HG02938 (cell line): ENCODE results near the gene KIAA1328.
"Not testable (repeated sequence)": the region's sequence is repeated elsewhere in the genome, so short reads cannot be mapped to it uniquely, and the experiment has no call there.

Experiments
- ATAC-seq: cut with Tn5 transposase; IDR thresholded peaks from one replicate; pipeline ENCODE4 v1.9.1; 2021; ENCODE audit warnings: mild to moderate bottlenecking, moderate library complexity; ENCODE audit not compliant: unreplicated experiment

KIAA1328 gene

GRCh38 chr18:36828630-36829361 lies at the start of gene KIAA1328, which contains the start of gene TPGS2:
Gene KIAA1328 (plus strand): TSS chr18:36829127. CDS start chr18:36829139, 12 bp downstream.
Gene TPGS2 (minus strand): TSS chr18:36829002. CDS start chr18:36828767, 235 bp downstream.
- ATAC-seq: peak; percentile 88

GRCh38 chr18:36780748-36781147 lies 48.2 kb upstream of the KIAA1328 start:
- ATAC-seq: no peak

GRCh38 chr18:36782710-36783109 lies 46.2 kb upstream of the KIAA1328 start:
- no peak for ATAC-seq

GRCh38 chr18:36783792-36784191 lies 45.1 kb upstream of the KIAA1328 start:
- no peak for ATAC-seq

DNA sequence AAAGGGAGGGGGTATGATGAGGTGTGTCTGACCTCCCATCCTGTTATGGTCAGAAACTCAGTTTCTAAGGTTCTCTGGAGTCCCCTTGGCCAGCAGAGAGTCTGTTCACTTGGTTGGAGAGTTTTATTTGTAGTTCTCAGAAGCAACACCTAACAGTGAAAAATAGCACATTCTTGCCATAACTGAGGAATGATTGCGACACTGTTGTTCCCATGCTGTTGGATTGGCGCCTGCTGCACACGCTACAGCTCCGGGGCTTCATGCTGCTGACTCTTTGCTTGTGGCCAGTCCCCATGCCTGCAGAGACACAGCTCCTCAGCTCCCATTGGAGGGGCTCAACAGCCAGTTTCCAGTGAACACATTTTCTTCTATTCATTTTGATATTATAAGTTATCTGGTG lies 42.2 kb upstream of the KIAA1328 start:
- ATAC-seq: no peak

DNA sequence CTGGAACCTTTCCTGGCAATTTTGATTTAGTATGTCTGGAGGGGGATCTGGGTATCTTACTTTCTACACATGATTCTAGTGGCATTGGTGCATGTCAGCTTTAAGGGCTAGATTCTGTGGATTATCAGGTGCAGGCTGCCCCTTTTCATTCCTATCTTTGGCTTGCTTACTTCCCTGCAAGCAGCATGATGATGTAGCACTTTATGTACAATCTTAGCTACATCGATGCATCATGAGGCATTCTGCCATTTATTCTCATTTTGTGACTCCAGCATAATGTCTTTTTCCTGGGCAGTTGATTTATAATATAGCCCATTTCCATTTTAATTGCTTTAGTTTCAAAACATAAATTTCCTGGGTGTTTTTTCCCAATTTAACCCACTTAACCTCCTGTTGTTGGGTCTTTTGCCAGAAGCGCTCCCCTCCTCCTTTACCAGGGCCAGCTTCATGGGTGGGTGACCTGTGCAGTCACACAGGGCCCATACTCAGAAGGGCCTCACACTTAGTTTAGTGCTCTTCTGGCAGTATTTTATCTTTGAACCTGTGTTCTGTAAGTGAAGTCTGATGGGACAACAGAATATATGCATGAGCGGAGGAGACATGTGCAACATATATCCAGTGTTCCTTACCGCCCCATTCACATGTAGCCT lies 36.2 kb upstream of the KIAA1328 start:
- ATAC-seq: no peak

DNA sequence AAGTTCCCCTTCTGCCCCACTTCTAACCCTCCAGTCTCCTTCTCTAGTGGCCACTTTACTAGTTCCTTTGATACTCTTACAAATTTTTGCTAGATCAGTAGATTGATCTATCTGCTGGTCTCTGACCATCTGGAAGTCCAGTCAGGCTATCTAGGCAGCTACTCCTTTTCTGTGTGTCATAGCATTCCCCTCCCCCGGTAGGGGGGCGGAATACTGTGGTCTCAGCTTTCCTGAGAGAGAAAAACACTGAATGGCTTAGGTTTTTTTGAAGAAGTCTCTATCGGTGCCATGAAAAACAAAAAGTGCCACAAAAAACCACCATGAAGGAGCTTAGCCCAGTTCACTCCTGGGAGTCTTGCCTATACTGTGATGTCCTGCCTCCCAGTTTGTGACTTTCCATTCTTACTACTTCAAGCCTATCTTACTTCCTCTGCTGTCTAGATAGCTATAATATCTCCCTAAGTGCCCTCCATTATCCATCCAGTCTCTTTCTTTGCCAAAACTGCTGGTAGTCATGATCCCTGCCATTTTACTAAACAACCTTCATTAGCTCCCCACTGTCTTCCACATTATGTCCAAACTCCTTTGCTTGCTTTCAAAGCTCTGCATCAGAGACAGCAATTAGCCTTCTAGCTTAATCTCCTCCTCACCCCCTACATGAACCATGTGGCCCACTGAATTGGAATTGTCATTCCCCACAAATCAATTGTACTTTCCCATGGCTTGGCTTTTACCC lies 30.0 kb upstream of the KIAA1328 start:
- ATAC-seq: no peak

- ATAC-seq: no peak
Measured at GRCh38 chr18:36805105-36805504, 23.8 kb upstream of the KIAA1328 start.

GRCh38 chr18:36808681-36809080 lies 20.2 kb upstream of the KIAA1328 start:
- ATAC-seq: no peak

DNA sequence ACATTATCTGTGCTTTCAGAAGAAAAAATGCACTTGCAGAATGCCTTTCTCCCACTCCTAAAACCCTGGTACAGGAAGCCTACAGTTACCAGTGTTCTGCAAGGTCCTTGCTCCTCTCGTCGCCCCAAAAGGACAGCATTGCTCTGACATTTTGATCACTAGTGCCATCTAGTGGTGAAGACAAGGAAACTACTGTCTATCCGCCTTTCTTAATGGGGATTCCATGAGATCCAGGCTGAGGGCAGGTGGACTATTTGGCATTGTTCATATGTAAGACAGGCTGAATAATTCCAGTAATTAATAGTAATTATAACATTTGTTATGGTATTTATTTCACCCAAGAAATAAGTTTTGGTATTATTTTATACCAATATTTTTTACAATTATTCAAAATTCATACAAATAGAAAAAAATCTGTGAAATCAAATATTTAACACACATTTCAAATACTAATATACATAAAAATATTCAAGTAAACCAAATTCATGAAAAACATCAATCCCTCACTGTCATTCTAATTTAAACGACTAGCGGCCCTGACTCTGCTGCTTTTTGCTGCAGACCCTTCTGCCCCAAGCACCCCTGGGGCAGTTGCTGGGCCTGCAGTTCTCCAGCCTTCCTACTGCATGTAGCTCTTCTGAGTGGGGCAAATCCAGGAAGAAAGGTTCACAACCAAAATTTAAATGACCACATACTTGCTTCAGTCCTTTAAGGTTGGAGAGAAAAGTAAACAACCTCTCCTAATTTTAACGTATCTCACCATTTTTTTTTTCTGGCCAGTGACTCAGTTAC lies 19.1 kb upstream of the KIAA1328 start:
- ATAC-seq: peak; percentile 94

DNA sequence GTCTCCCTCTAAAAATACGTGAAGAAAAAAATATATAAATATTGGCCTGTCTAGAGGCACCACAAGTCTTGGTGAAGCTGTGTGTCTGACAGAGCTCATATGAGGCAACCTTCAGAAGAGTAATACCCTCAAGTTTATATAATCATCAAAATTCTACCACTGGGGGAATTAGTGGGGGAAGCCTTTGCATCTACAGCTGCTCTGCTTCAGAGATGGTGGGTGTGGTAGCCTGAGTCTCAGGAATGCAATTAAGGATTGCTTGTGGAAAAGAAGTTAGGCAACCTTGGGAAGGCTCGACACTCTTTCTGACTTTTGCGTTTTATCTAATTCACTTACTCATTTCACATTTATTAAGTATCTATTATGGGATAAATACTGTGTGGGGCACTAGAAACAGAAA lies 17.5 kb upstream of the KIAA1328 start:
- ATAC-seq: no peak

DNA sequence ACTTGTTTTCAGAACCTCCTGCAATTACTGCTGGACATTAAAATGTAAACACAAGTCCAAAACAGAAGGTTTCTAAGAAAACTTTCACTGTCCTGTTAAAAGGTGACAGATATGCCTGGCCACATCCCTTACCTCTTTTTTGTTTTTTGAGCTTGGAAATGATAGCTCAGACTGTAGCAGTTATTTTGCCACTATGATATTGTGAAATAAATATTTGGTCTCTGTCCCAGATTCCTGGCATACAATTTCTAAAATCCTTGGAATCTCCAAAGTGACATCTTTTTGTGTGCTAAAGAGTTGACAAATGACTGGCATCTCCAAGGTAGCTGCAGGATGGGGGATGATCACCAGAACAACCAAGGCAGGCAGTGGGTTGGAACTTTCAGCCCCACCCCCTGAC lies 17.0 kb upstream of the KIAA1328 start:
- ATAC-seq: no peak

GRCh38 chr18:36812678-36813077 lies 16.2 kb upstream of the KIAA1328 start:
- no peak for ATAC-seq

DNA sequence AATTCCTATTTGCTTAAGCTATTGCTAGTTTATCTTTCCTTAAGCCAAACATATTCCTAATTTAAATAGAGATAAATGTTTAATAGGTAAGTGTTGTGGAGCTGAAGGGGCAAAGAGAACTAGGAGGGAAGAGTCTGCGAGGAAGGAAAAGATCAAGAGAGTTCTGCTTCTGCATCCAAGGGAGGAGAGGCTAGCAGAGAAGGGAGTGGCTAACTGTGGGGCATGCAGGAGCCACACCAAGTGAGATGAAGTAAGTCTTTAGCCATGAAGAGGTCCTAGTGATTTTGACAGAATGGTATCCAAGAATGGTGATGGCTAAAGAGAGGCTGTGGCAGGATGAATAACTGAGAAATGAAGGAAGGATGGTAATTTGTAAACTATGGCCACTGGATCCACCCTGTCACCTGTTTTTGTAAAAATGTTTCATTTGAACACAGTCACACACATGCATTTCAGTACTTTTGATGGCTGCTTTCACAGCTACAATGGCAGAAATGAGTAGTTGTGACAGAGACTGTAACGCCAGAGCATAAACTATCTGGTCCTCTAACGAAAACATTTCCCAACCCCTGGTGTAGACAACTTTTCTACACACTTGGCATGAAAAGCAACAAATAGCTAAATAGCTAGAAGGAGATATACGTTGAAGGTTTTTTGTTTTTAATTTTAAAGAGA lies 15.7 kb upstream of the KIAA1328 start:
- no peak for ATAC-seq

DNA sequence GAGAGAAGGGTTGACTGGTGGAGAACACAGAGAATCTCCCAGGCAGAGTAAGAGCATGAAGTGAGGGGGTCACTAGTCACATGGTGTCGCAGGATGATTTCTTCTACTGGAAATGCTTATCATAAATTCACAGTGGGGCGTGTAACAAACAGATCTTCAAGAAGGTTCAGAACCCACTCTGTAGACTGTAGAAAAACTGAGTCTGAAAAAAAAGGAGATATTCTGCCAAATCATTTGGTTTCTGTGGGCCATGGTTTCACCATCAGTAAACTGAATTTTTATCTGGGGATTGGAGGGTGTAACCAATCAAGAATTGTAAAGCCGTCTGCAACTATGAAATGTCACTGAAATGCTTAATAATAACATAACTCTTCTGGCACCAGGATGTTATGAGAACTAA lies 15.1 kb upstream of the KIAA1328 start:
- no peak for ATAC-seq

DNA sequence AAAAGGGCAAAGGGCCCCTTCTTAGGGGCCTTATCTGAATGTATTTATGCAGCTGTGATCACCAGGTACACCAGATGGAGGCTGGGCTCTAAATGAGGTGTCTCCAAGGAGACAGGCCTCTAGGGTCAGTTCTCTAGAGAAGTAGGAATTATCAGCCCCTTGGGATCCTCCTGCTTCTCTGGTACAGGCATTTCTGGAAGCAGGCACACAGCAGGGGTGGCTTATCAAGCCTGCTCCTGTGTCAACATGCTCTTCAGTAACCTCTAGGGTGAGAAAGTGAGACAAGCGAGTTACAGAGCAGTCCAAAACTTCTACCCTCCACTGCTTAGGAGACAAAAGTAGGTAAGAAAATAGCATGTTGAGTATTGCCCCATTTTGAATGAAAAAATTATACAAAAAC lies 13.9 kb upstream of the KIAA1328 start:
- no peak for ATAC-seq

GRCh38 chr18:36816096-36816495 lies 12.8 kb upstream of the KIAA1328 start:
- ATAC-seq: not testable (repeated sequence)

DNA sequence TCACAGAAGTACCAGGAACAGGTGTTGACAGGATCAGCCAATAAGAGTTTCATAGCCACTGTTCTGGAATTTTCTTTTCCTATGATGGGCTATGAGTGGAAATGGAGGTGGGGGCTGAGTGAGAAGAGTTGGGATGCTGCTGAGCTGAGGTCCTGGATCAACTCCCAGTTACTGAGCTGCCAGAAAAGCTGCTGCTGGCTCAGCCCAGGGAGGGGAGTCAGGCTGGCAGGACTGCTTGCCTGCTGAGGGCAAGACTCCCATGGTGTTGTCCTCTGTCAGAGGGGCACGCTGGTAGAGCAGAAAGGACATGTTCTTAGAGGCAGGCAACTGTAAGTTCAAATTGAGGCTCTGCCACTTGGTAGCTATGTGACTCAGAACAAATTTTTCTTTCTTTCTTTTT lies 11.9 kb upstream of the KIAA1328 start:
- no peak for ATAC-seq

DNA sequence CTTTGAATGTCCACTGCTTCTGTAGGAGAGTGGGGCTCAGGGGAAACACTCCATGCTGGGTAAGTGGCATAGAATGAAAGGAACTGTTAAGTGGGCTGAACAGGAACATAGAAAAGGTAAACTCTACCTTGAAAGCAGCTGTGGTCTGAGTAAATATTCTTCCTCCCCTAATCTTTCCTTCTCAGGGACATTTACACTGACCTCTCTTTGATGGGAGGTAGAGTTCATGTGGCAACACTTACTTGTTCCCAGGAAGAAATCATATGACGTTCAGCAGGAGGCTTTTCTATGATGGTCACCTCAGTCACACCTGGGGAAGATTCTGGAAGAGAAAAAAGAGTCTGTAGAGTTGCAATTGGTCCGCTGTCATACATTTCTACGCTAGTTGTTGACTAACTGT lies 10.3 kb upstream of the KIAA1328 start:
- no peak for ATAC-seq

GRCh38 chr18:36819621-36820020 lies 9.3 kb upstream of the KIAA1328 start:
- ATAC-seq: no peak
